ENCODE data around the gene MDM1. TPM values are rescaled to one million over a fixed set of nuclear protein-coding genes. Genes with fewer than 3 reads are reported as not detected.

Gene MDM1
- total RNA-seq, 1 experiment from 2014 or later = 10.6 TPM

DNA sequence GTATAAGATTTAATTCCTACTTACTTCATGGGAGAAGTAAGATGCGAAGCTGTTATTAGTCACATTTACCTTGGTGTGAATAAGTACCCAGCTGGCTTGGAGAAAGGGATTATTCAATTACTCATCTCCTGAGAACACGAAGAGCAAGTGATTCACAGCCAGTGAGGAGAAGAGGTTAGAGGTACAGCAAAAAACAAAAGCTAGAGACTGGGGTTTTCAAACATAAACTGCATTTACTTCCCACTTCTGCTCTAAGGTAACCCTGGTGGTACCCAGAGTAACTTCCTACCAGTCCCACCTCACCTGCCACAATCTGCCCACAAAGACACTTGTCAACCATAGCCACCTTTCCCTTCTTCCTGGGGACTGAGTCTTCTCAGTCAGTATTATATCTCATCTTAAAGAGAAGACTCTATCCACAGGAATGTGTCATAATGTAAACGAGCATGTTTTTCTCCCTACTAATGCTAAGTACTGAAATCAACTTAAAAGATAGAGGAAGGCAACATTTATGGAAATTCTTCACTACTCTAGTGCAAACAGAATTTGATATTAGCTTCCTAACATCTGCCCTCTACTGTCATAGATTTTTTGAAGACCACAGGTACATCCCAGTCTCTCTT lies 72.7 kb downstream of the MDM1 start:
- Histone ChIP-seq H4K91ac (ENCODE audit: insufficient read length, low read depth, low read length) (no peak overlapping the region), H2BK20ac (ENCODE audit: low read depth, low read length, poor library complexity, severe bottlenecking) (no peak overlapping the region), H3K14ac (ENCODE audit: insufficient read depth, low read length) (no peak overlapping the region), H3K79me2 (ENCODE audit: insufficient read depth, low read length) (no peaks in the 10 kb centered on the region), H3K79me1 (ENCODE audit: insufficient read depth, low read depth, low read length, poor library complexity, severe bottlenecking) (no peaks in the 10 kb centered on the region), H3K56ac (ENCODE audit: insufficient read length, low read depth, low read length) (no peak overlapping the region), H4K5ac (ENCODE audit: insufficient read length, low read depth, low read length) (no peak overlapping the region), H3K23me2 (ENCODE audit: insufficient read length, low read depth, low read length, poor library complexity, severe bottlenecking) (no peaks in the 10 kb centered on the region), H2AFZ (ENCODE audit: low read length) (no peak overlapping the region), H2BK120ac (ENCODE audit: low read depth, low read length, poor library complexity, severe bottlenecking) (no peak overlapping the region), H3K18ac (ENCODE audit: insufficient read length, low read depth, low read length) (no peak overlapping the region), H3K4me2 (ENCODE audit: insufficient read depth, insufficient read length, low read length) (no peak overlapping the region), H3K23ac (ENCODE audit: insufficient read length, low read depth, low read length) (no peak overlapping the region), H3K27me3 (ENCODE audit: insufficient read depth, low read length) (no peaks in the 10 kb centered on the region), H3T11ph (ENCODE audit: low read length) (no peak overlapping the region), H4K8ac (replicated peaks; ENCODE audit: insufficient read length, low read depth, low read length) (no peak overlapping the region), H3K9me3 (ENCODE audit: control insufficient read depth, low read depth, low read length) (no peaks in the 10 kb centered on the region), H2BK15ac (ENCODE audit: low read depth, low read length) (no peak overlapping the region), H2AK5ac (ENCODE audit: insufficient read length, low read length) (no peak overlapping the region), H2BK12ac (ENCODE audit: insufficient read length, low read depth, low read length) (no peak overlapping the region), H3K4ac (ENCODE audit: low read depth, low read length) (no peak overlapping the region), H3K27ac (ENCODE audit: insufficient read length, low read depth, low read length) (no peak overlapping the region), H4K20me1 (ENCODE audit: control insufficient read depth, insufficient read depth, insufficient read length) (no peaks in the 10 kb centered on the region), H2BK5ac (ENCODE audit: insufficient read length, low read length) (no peak overlapping the region), H3K9ac (ENCODE audit: extremely low read depth, insufficient read length, low read length) (no peak overlapping the region), H3K4me1 (ENCODE audit: insufficient read depth, low read length) (no peaks in the 10 kb centered on the region)
- no peak overlapping the region for H3K27ac Mint-ChIP-seq
- WGBS (ENCODE audit: extremely low coverage, insufficient read length, low lambda C conversion rate) = no CpG with 5 or more reads among the region's 3 CpGs
- DNase-seq = no peak
- peaks cover 0 to 8% of the 10 kb centered on the region in 2 experiments; a peak in 2 of 4 replicates for H3K4me1 Mint-ChIP-seq
- no peaks in the 10 kb centered on the region for H3K36me3 Mint-ChIP-seq (ENCODE audit: insufficient read depth in 1 of 3, low read depth in 3 of 3)
- no peak overlapping the region for H3K4me3 Mint-ChIP-seq
- H3K27me3 Mint-ChIP-seq (ENCODE audit: low read depth) = no peaks in the 10 kb centered on the region
- no peaks in the 10 kb centered on the region for H3K9me3 Mint-ChIP-seq
- TF ChIP-seq, protein P1, sequence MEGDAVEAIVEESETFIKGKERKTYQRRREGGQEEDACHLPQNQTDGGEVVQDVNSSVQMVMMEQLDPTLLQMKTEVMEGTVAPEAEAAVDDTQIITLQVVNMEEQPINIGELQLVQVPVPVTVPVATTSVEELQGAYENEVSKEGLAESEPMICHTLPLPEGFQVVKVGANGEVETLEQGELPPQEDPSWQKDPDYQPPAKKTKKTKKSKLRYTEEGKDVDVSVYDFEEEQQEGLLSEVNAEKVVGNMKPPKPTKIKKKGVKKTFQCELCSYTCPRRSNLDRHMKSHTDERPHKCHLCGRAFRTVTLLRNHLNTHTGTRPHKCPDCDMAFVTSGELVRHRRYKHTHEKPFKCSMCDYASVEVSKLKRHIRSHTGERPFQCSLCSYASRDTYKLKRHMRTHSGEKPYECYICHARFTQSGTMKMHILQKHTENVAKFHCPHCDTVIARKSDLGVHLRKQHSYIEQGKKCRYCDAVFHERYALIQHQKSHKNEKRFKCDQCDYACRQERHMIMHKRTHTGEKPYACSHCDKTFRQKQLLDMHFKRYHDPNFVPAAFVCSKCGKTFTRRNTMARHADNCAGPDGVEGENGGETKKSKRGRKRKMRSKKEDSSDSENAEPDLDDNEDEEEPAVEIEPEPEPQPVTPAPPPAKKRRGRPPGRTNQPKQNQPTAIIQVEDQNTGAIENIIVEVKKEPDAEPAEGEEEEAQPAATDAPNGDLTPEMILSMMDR (conservative IDR thresholded peaks at IDR 0.05) = no peak

All from H9 (cell line).